H1 (cell line): ENCODE data around the gene OLFML2B. TPM values are rescaled to one million over a fixed set of nuclear protein-coding genes. Genes with fewer than 3 reads are reported as not detected.

Experiments
- CTCF ChIA-PET: fragments of 300-600 bp; sonication (Branson Sonifier 250); formaldehyde crosslinking; loops from one replicate; lab custom pipeline; 2021; ENCODE audit not compliant: partially characterized antibody; lab: Charles Lee
- POLR2A ChIA-PET: fragments of 300-600 bp; sonication (Branson Sonifier 250); formaldehyde crosslinking; loops from one replicate; lab custom pipeline; 2021; ENCODE audit warnings: inconsistent platforms; ENCODE audit not compliant: partially characterized antibody; lab: Charles Lee
- DNase-seq, 2 experiments: peaks; one replicate each; pipeline versions ENCODE4 v3.0.0 to v3.0.0-alpha.2; 2010 to 2022; ENCODE audit warnings: low spot score in 2 of 2, low read depth in 1 of 2, mixed read lengths in 1 of 2
- FAIRE-seq: peaks from 2 replicates; lab custom pipeline; 2011; peaks lifted over from hg19 to GRCh38; lab: Jason Lieb, UNC
- H2AFZ ChIP-seq: 2 replicates; pipeline ENCODE4 v1.8.1; 2012; ENCODE audit warnings: low read length, inconsistent platforms
- H2AK5ac ChIP-seq: 2 replicates; pipeline ENCODE4 v1.6.1; 2013; ENCODE audit warnings: low read depth, low read length
- H2BK120ac ChIP-seq: replicated peaks from 2 replicates; pipeline ENCODE3; 2013; ENCODE audit warnings: low read depth, low read length, inconsistent platforms
- H2BK12ac ChIP-seq: 2 replicates; pipeline ENCODE4 v1.6.1; 2013; ENCODE audit warnings: low read depth, low read length
- H2BK15ac ChIP-seq: 2 replicates; pipeline ENCODE4 v1.6.1; 2013; ENCODE audit warnings: low read length
- H2BK20ac ChIP-seq: 2 replicates; pipeline ENCODE4 v1.6.1; 2013; ENCODE audit warnings: low read length
- H2BK5ac ChIP-seq: 2 replicates; pipeline ENCODE4 v1.6.1; 2013; ENCODE audit warnings: low read depth, low read length
- H3K14ac ChIP-seq: 2 replicates; pipeline ENCODE4 v1.6.1; 2013; ENCODE audit warnings: inconsistent platforms; ENCODE audit not compliant: insufficient read length
- H3K18ac ChIP-seq: 2 replicates; pipeline ENCODE4 v1.6.1; 2013; ENCODE audit warnings: low read length; ENCODE audit errors: extremely low read depth
- H3K23ac ChIP-seq: 2 replicates; pipeline ENCODE4 v1.6.1; 2013; ENCODE audit warnings: inconsistent platforms; ENCODE audit not compliant: insufficient read length
- H3K23me2 ChIP-seq: 2 replicates; pipeline ENCODE4 v1.6.1; 2013; ENCODE audit warnings: low read depth, low read length
- H3K27ac ChIP-seq: 2 replicates; pipeline ENCODE4 v1.6.1; 2011; ENCODE audit warnings: low read depth, low read length, inconsistent platforms
- H3K27me3 ChIP-seq, 4 experiments: replicated peaks in 1 of 4; 1 replicate in 1 of 4; 2 replicates in 3 of 4; pipeline versions ENCODE4 v1.6.1 to v1.8.1; 2011 to 2013; ENCODE audit warnings: low read length in 3 of 4, mild to moderate bottlenecking in 3 of 4, inconsistent platforms in 2 of 4, mixed read lengths in 2 of 4, moderate library complexity in 1 of 4; ENCODE audit not compliant: control insufficient read depth in 3 of 4, insufficient read depth in 3 of 4; ENCODE audit errors: extremely low read depth in 1 of 4
- H3K36me3 ChIP-seq, 4 experiments: 2 replicates each; pipeline versions ENCODE4 v1.6.1 to v1.8.1; 2011 to 2013; ENCODE audit warnings: mild to moderate bottlenecking in 4 of 4, low read length in 3 of 4, moderate library complexity in 2 of 4, control low read depth in 1 of 4, inconsistent platforms in 1 of 4; ENCODE audit not compliant: insufficient read depth in 4 of 4, control insufficient read depth in 2 of 4
- H3K4ac ChIP-seq: replicated peaks from 2 replicates; pipeline ENCODE3; 2013; ENCODE audit warnings: low read length, low read depth, mixed read lengths, inconsistent platforms; ENCODE audit not compliant: insufficient read length
- H3K4me1 ChIP-seq, 4 experiments: replicated peaks in 1 of 4; 1 replicate in 1 of 4; 2 replicates in 3 of 4; pipeline versions ENCODE4 v1.6.1 to v1.8.1; 2011 to 2013; ENCODE audit warnings: low read length in 3 of 4, inconsistent platforms in 2 of 4, mixed read lengths in 1 of 4; ENCODE audit not compliant: insufficient read depth in 4 of 4, control insufficient read depth in 3 of 4
- H3K4me2 ChIP-seq, 2 experiments: 2 replicates each; pipeline versions ENCODE4 v1.6.1 to v1.8.1; 2011 to 2013; ENCODE audit warnings: low read depth in 2 of 2, low read length in 2 of 2, control low read depth in 1 of 2, inconsistent platforms in 1 of 2, mild to moderate bottlenecking in 1 of 2; ENCODE audit not compliant: insufficient read depth in 1 of 2
- H3K4me3 ChIP-seq, 4 experiments: fragments of 200-600, 300-600 bp in 1 of 4; sonication (generic), shearing (Covaris generic), sonication (Bioruptor Twin) in 1 of 4; 2 replicates each; pipeline versions ENCODE4 v1.5.1 to v1.8.1; 2011 to 2016; ENCODE audit warnings: low read length in 4 of 4, low read depth in 3 of 4, control low read depth in 2 of 4, inconsistent platforms in 2 of 4, mild to moderate bottlenecking in 2 of 4, mixed read lengths in 1 of 4, moderate library complexity in 1 of 4; ENCODE audit not compliant: insufficient read depth in 2 of 4; ENCODE audit errors: extremely low read depth in 1 of 4
- H3K56ac ChIP-seq: replicated peaks from 2 replicates; pipeline ENCODE3; 2013; ENCODE audit warnings: low read depth, mild to moderate bottlenecking, mixed read lengths, low read length, inconsistent platforms; ENCODE audit not compliant: insufficient read length
- H3K79me1 ChIP-seq: 2 replicates; pipeline ENCODE4 v1.6.1; 2013; ENCODE audit warnings: low read depth, low read length, control low read depth
- H3K79me2 ChIP-seq, 2 experiments: 2 replicates each; pipeline versions ENCODE4 v1.6.1 to v1.8.1; 2012 to 2013; ENCODE audit warnings: low read length in 2 of 2, mild to moderate bottlenecking in 2 of 2, inconsistent platforms in 1 of 2; ENCODE audit not compliant: insufficient read depth in 2 of 2, control insufficient read depth in 1 of 2
- H3K9ac ChIP-seq, 4 experiments: replicated peaks in 1 of 4; 1 replicate in 1 of 4; 2 replicates in 3 of 4; pipeline versions ENCODE4 v1.6.1 to v1.8.1; 2011 to 2013; ENCODE audit warnings: low read depth in 3 of 4, low read length in 3 of 4, control low read depth in 2 of 4, mild to moderate bottlenecking in 2 of 4, moderate library complexity in 2 of 4, inconsistent platforms in 1 of 4; ENCODE audit errors: extremely low read depth in 1 of 4
- H3K9me3 ChIP-seq, 2 experiments: 2 replicates each; pipeline versions ENCODE4 v1.6.1 to v1.8.1; 2012 to 2013; ENCODE audit warnings: mild to moderate bottlenecking in 2 of 2, moderate library complexity in 2 of 2, control low read depth in 1 of 2, inconsistent platforms in 1 of 2, low read depth in 1 of 2, low read length in 1 of 2, mixed read lengths in 1 of 2; ENCODE audit not compliant: insufficient read depth in 2 of 2
- H4K20me1 ChIP-seq, 2 experiments: replicated peaks in 1 of 2; 2 replicates each; pipeline versions ENCODE3 to v1.8.1; 2011 to 2013; ENCODE audit warnings: inconsistent platforms in 2 of 2, low read length in 2 of 2, mild to moderate bottlenecking in 1 of 2; ENCODE audit not compliant: insufficient read depth in 2 of 2, control insufficient read depth in 1 of 2
- H4K5ac ChIP-seq: 2 replicates; pipeline ENCODE4 v1.6.1; 2013; ENCODE audit warnings: low read length, low read depth, mixed read lengths, inconsistent platforms; ENCODE audit not compliant: insufficient read length
- H4K8ac ChIP-seq: 2 replicates; pipeline ENCODE4 v1.8.0; 2013; ENCODE audit warnings: mild to moderate bottlenecking, moderate library complexity, low read length, inconsistent platforms; ENCODE audit not compliant: insufficient read depth; ENCODE audit errors: extremely low read depth
- H4K91ac ChIP-seq: replicated peaks from 2 replicates; pipeline ENCODE3; 2013; ENCODE audit warnings: low read length, mixed read lengths, inconsistent platforms; ENCODE audit not compliant: insufficient read length
- BACH1 ChIP-seq: IDR thresholded peaks from 2 replicates; pipeline ENCODE4 v1.6.1; 2012; ENCODE audit warnings: low read length, improper control_type of control experiment
- CBX5 ChIP-seq: fragments of 300-800, 300-1000 bp; sonication (generic); IDR thresholded peaks from 2 replicates; pipeline ENCODE4 v1.7.1; 2016; ENCODE audit warnings: antibody characterized with exemption, low read length, low read depth
- CEBPB ChIP-seq: IDR thresholded peaks from 2 replicates; pipeline ENCODE4 v1.6.1; 2012; ENCODE audit warnings: low read depth, low read length
- CHD1 ChIP-seq: IDR thresholded peaks from 2 replicates; pipeline ENCODE4 v1.6.1; 2012; ENCODE audit warnings: low read depth, low read length, improper control_type of control experiment
- EGR1 ChIP-seq: IDR thresholded peaks from 2 replicates; pipeline ENCODE4 v1.6.1; 2011; ENCODE audit warnings: low read depth, low read length, borderline replicate concordance
- FOSL1 ChIP-seq: IDR thresholded peaks from 2 replicates; pipeline ENCODE4 v1.6.1; 2011; ENCODE audit warnings: mild to moderate bottlenecking, low read depth, low read length, moderate library complexity; ENCODE audit not compliant: insufficient read depth
- NANOG ChIP-seq: IDR thresholded peaks from 2 replicates; pipeline ENCODE4 v1.6.1; 2011; ENCODE audit warnings: low read length, low read depth, mild to moderate bottlenecking, inconsistent platforms; ENCODE audit not compliant: insufficient read depth, poor library complexity, severe bottlenecking
- POLR2AphosphoS5 ChIP-seq: IDR thresholded peaks from 2 replicates; pipeline ENCODE4 v1.6.1; 2011; ENCODE audit warnings: low read depth, low read length
- RAD21 ChIP-seq, 2 experiments: IDR thresholded peaks in 1 of 2; conservative IDR thresholded peaks in 1 of 2; 2 replicates each; pipeline ENCODE4 v1.6.1; 2011; ENCODE audit warnings: low read depth in 2 of 2, low read length in 2 of 2, improper control_type of control experiment in 1 of 2, inconsistent platforms in 1 of 2, mild to moderate bottlenecking in 1 of 2, moderate library complexity in 1 of 2
- RFX5 ChIP-seq: IDR thresholded peaks from 2 replicates; pipeline ENCODE4 v1.6.1; 2011; ENCODE audit warnings: low read depth, low read length, improper control_type of control experiment, borderline replicate concordance
- RNF2 ChIP-seq: fragments of 200-900, 300-1000 bp; sonication (generic); IDR thresholded peaks from 2 replicates; pipeline ENCODE4 v1.7.1; 2016; ENCODE audit warnings: borderline replicate concordance, low read depth, mild to moderate bottlenecking, antibody characterized with exemption, low read length; ENCODE audit not compliant: poor library complexity, severe bottlenecking; ENCODE audit errors: missing control alignments
- SP1 ChIP-seq: IDR thresholded peaks from 2 replicates; pipeline ENCODE4 v1.6.1; 2011; ENCODE audit warnings: low read depth, low read length
- WGBS, 2 experiments: shearing (Covaris generic) in 1 of 2; methylation state at CpG; one replicate each; pipeline versions ENCODE4 v1.1.6 to v1.1.7; 2013 to 2015; ENCODE audit warnings: low lambda C conversion rate in 2 of 2, mixed read lengths in 2 of 2, inconsistent platforms in 1 of 2, low coverage in 1 of 2, missing lambda C conversion rate in 1 of 2; ENCODE audit not compliant: insufficient replicate concordance in 2 of 2, insufficient coverage in 1 of 2, insufficient read length in 1 of 2; ENCODE audit errors: extremely low coverage in 1 of 2, missing lambda C conversion rate in 1 of 2; 5-methylcytosine and 5-hydroxymethylcytosine counted together
- polyA plus RNA-seq, 7 experiments: library from polyadenylated mRNA; depleted of rRNA in 3 of 7; stranded (reverse) in 5 of 7; unstranded in 2 of 7; fragments of >200 nt in 5 of 7; fragments of 200-250 nt in 2 of 7; gene quantifications; 1 replicate in 5 of 7; 2 replicates in 1 of 7; 4 replicates in 1 of 7; pipeline versions ENCODE4 v1.2.1 to v1.2.3, GENCODE V29; 2011 to 2013; ENCODE audit warnings: missing spikeins in 2 of 7, mixed read lengths in 2 of 7
- total RNA-seq: library from RNA; stranded (reverse); fragmentation: NEBNext Ultra II Directional; extraction: Animal tissue kit (Norgen Biotek cat#: 25700); gene quantifications from 2 replicates; pipeline ENCODE4 v1.2.1, GENCODE V29; 2021
- TF ChIP-seq, protein P1 (sequence below): IDR thresholded peaks from 2 replicates; pipeline ENCODE4 v1.6.1; 2011; ENCODE audit warnings: low read depth, mild to moderate bottlenecking, low read length; ENCODE audit not compliant: insufficient read depth

OLFML2B gene
- total and polyA plus RNA-seq, 2 of the 8 experiments (the other 6 are each of a cell fraction or from before 2014, with no cell fraction given): 6.5 to 10.4 TPM

DNA sequence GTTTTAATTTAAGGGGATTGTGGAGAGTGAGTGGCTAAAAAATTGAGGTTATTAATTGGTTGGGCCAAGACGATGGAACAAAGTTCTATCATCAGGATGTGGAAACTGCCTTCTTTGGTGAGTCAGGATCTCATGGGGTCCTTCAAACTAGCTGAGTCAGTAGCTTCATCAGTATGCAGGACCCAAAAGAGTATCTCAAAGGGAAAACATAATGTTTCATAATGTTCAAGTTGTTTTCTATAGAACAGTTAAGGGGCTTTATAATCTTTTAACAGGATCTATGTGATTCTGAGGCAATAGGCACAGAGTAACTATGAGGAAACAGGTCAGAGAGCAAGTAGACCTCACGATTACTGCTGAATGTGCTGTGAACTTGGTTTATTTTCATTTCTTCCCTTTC, 3.2 kb upstream of the OLFML2B start:
- no peak overlapping the region for H2BK15ac ChIP-seq
- H3K4ac ChIP-seq: no peak overlapping the region
- CTCF ChIA-PET: interaction anchor here (2.6 kb wide), 1 partner anchor 10 kb away, joined by 15 read pairs; no protein-coding TSS in a partner anchor
- H4K20me1 ChIP-seq: peaks cover 0 to 3% of the 10 kb centered on the region in 2 experiments
- H2BK5ac ChIP-seq: no peak overlapping the region
- peaks cover 1 to 30% (median 23%) of the 10 kb centered on the region in 4 experiments for H3K27me3 ChIP-seq
- H3K79me1 ChIP-seq: no peaks in the 10 kb centered on the region
- H3K27ac ChIP-seq: no peak overlapping the region
- no peaks in the 10 kb centered on the region for H3K36me3 ChIP-seq
- no peak overlapping the region for H2BK12ac ChIP-seq
- H3K4me1 ChIP-seq: peaks cover 0 to 4% (median 2%) of the 10 kb centered on the region in 4 experiments; a peak in 4 of 7 replicates
- H2BK20ac ChIP-seq: no peak overlapping the region
- H3K56ac ChIP-seq: no peak overlapping the region
- no peak overlapping the region for H2BK120ac ChIP-seq
- H3K9ac ChIP-seq: no peak overlapping the region
- H3K14ac ChIP-seq: no peak overlapping the region
- no peak overlapping the region for H3K18ac ChIP-seq
- no peak overlapping the region for H3K4me3 ChIP-seq
- no peak overlapping the region for H2AFZ ChIP-seq
- H3K9me3 ChIP-seq: no peaks in the 10 kb centered on the region
- H3K4me2 ChIP-seq: no peak overlapping the region
- H4K91ac ChIP-seq: no peak overlapping the region
- H2AK5ac ChIP-seq: no peak overlapping the region
- no peaks in the 10 kb centered on the region for H3K79me2 ChIP-seq
- POLR2A ChIA-PET: no interaction called here
- no peak overlapping the region for H3K23ac ChIP-seq
- H3K23me2 ChIP-seq: peaks cover 12% of the 10 kb centered on the region
- H4K5ac ChIP-seq: no peak overlapping the region
- DNase-seq: no peak
- H4K8ac ChIP-seq: no peak overlapping the region
- WGBS, 2 experiments: 100% methylated on average over 2 of the region's 2 CpGs; no CpG with 5 or more reads in 1 of the 2 experiments
- no peak for FAIRE-seq
- no peak for TF ChIP-seq NANOG
- TF ChIP-seq RAD21 (IDR thresholded peaks at IDR 0.05 in 1 of 2, conservative IDR thresholded peaks at IDR 0.05 in 1 of 2; ENCODE audit: low read depth in 2 of 2, low read length in 2 of 2): no peak
- TF ChIP-seq SP1: no peak
- no peak for TF ChIP-seq CHD1
- TF ChIP-seq BACH1: no peak
- TF ChIP-seq FOSL1: no peak
- no peak for TF ChIP-seq POLR2AphosphoS5
- no peak for TF ChIP-seq RNF2
- TF ChIP-seq EGR1: no peak
- no peak for TF ChIP-seq RFX5
- no peak for TF ChIP-seq CEBPB
- TF ChIP-seq, protein P1, sequence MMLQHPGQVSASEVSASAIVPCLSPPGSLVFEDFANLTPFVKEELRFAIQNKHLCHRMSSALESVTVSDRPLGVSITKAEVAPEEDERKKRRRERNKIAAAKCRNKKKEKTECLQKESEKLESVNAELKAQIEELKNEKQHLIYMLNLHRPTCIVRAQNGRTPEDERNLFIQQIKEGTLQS: no peak
- no peak for TF ChIP-seq CBX5
